ENCODE results near the gene SFT2D1. TPM values are rescaled to one million over a fixed set of nuclear protein-coding genes. Genes with fewer than 3 reads are reported as not detected.

The SFT2D1 gene
- 27.4 and 34.1 TPM in 2 replicates for total RNA-seq (ENCODE audit: low replicate concordance)

DNA sequence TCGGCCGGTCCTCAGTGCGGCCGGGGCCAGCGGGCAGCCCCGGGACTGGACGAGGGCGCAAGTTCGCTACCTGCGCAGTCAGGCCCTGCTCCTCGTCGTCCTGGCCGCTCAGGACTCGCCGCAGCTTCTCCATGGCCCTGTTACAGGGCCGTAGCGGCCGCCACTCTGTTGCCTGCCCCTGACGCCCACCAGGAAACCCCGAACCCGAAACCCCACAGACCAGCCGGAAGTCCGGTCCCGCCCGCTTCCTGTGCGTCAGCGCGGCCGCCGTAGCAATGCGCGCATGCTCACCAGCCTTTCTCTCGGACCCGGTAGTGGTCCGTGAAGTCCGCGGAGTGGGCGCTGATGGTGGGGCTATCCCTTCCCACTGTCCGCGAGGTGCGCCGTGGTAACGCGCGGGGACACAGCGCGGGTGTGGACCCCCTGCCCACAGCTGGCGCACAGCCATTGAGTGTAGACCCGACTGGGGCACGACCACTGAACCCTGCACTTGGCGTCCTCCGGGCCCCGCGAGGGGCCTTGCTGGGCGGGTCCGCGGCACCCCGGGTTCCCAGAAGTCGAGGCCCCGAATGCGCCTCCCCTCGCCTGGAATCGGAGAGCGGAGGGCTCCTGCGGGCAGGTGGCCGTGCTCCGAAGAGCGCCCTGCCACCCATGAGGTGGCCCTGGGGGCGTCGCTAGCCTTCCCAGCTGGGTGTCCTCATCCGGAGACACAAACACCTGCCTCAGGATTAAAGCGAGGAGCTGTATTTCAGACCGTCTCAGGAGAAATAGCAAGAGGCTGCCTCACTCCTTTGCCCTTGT lies at the start of gene SFT2D1:
TSS of gene SFT2D1 (minus strand) at position 197 of the 801 bp plus-strand sequence. CDS start at position 133, 64 bp downstream.

GRCh38 chr6:166382933-166383801 lies 40.8 kb upstream of the SFT2D1 start, which contains the start of gene MPC1:
Gene MPC1, minus strand, starts transcription at chr6:166382940. Its CDS starts 64 bp downstream, at chr6:166382876.

DNA sequence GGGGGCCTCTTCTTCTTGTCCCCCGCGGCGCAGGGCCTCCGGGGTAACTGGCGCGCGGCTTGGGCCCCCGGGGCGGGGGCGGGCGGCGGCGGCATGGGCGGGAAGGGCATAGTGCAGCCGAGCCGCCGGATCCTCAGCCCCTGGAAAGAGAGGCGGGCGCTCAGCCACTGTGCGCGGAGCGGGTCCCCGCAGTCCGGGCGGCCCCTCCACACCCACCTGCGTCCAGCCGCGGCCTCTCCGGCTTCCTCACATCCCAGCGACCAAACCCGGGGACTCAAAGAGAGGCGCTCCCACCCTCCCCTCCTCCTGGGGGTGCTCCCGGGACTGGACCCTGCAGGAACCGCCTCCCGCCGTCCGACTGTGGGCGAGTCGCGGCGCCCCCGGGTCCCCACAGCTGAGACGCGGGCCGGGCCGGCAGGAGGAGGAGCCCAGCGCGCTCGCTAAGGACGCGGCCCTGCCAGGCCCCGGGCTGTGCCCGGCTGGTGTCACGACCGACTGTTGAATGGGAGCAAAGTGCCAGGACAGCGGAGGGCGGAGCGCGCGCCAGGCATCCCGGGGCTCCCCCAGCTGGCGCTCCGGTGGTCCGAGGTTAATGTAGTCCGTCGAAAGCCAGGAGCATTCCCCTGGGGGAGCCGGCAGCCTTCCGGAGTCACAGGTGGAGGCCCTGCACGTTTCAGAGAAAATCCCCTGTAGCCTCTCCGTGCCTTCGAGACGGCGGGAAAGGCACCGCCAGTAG lies 34.1 kb downstream of the SFT2D1 start, which contains the start of gene PRR18:
TSS of gene PRR18 (minus strand) at position 360 of the 736 bp plus-strand sequence. CDS start at position 110, 250 bp downstream.

Other genes starting within 250 kb of the SFT2D1 start
- gene TBXT, start 174.7 kb downstream of the SFT2D1 start, total RNA-seq (ENCODE audit: low replicate concordance): not detected in 2 replicates
- not detected in 2 replicates for gene PRR18, start 34.2 kb downstream of the SFT2D1 start, total RNA-seq (ENCODE audit: low replicate concordance)
- gene MPC1, start 40.4 kb upstream of the SFT2D1 start, total RNA-seq (ENCODE audit: low replicate concordance): 26.8 and 27.7 TPM in 2 replicates
- 0.98 and 1.1 TPM in 2 replicates for gene RAMACL, start 244.1 kb upstream of the SFT2D1 start, total RNA-seq (ENCODE audit: low replicate concordance)

Data from smooth muscle cell of the coronary artery (primary cell).